Measurements from ENCODE around the gene NAMPT. TPM values are rescaled to one million over a fixed set of nuclear protein-coding genes. Genes with fewer than 3 reads are reported as not detected.
"Not testable (repeated sequence)": the region's sequence is repeated elsewhere in the genome, so short reads cannot be mapped to it uniquely, and the experiment has no call there.

Gene NAMPT
- total RNA-seq, 1 experiment from 2014 or later: 39.7 TPM

DNA sequence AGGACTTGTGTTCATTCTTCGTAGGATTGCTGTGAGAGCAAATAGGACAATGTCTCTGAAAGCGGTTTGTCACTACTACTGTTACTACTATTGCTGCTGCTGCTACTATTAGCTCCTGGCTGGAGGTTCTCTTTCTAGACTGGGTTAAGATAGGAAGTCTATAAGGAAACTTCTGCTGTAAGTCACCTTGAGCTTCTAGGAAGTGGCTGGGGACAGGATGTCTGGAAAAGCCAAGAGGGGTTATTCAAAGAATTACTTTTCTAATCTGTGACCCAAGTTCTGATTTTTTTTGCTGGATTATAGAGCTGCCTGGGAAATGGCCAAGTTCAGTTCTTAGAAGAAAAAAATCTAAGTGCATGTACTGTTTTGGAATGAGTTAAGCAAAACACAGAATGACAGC is 62.2 kb downstream of the NAMPT start:
- H3K4me3 ChIP-seq: no peak overlapping the region

DNA sequence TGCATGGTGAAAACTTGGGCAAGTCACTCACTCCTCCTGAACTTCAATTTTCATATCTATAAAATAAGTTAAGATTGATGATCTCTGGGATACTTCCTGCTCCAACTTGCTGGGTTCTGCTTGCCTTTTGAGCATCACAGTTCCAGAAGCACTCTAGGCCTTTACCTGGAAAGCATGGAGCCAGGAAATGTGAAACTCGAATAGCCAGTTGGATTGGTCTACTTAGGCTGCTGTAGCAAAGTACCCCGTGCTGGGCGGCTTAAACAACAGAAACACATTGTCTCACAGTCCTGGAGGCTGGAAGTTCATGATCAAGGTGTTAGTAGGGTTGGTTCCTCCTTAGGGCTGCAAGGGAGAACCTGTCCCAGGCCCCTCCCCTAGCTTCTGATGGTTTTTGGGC is 64.5 kb downstream of the NAMPT start:
- H3K4me3 ChIP-seq: no peak overlapping the region
- no peak for DNase-seq
- H3K9me3 ChIP-seq: no peaks in the 10 kb centered on the region
- no peaks in the 10 kb centered on the region for H3K27me3 ChIP-seq
- no peaks in the 10 kb centered on the region for H3K36me3 ChIP-seq

More for the DNA sequence above, 62.2 kb downstream of the NAMPT start:
- no peaks in the 10 kb centered on the region for H3K36me3 ChIP-seq
- H3K9me3 ChIP-seq: no peaks in the 10 kb centered on the region
- no peak for DNase-seq
- H3K27me3 ChIP-seq: no peaks in the 10 kb centered on the region

DNA sequence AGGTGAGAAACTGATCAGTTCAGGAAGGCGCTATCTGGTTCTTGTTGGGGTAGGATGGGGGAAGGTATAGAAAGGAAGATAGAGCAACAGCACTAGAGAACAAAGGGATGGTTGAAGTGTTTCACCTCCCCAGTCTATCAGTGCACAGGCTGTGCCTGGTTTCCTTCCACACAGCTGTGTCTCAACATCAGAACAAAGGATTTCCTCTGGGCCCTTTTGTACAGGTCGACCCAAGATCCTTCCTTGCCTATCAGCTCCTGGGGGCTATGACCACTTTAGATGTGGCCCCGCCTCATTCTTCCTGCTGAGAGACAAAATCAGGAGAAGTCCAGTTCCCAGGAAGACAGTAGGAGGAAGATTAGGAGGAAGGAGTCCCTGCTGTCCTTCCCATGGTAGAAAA is 65.6 kb downstream of the NAMPT start:
- no peak for DNase-seq
- Histone ChIP-seq H3K27me3 (no peaks in the 10 kb centered on the region), H3K9me3 (no peaks in the 10 kb centered on the region), H3K4me3 (no peak overlapping the region), H3K36me3 (no peaks in the 10 kb centered on the region)

DNA sequence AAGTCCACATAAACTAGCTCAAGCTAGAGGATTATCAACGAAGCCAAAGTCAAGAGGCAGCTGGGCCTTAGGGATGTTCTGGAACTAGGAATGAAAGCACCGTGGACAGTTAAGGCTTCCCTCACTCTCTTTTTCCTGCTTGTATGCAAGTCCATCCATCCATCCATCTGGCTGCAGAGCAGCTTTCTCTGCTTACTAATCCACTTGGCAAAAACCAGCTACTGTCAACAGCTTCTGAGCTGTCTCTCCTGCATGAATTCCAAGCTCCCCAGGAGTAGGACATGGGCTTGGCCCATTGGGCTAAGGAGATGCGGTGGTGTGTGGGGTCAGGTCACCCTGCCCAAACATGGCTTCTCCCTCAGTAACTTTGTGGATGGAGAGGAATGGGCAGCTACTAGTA is 66.2 kb downstream of the NAMPT start:
- no peak overlapping the region for H3K4me3 ChIP-seq
- H3K27me3 ChIP-seq: no peaks in the 10 kb centered on the region
- H3K9me3 ChIP-seq: no peaks in the 10 kb centered on the region
- DNase-seq: peak; percentile 59
- no peaks in the 10 kb centered on the region for H3K36me3 ChIP-seq

DNA sequence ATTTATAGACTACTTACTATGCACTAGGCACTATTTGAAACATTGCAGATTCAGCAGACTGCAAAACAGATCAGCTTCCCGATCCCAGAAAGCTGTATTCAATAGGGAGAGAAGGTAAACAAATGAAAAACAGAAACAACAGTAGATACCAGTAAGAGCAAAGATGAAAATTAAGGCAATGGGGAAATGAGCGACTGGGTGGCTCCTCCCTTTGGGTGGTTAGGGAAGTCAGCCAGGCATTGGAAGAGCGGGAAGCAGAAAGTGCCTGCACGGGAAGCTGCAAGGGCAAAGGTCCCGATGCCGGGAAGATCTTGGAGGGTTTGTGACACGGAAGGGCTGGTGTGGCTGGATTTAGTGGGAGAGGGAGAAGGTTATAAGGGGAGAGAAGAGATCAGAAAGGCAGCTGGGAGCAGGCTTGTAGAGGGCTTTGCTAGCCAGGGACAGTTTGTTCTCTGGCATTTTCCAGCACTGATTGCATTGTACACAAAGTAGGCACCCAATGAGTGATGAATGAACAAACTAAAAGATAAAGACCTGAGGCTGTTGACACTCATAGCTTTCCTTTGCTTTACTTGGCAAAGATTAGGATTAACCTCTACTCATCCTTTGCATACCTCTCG is 67.8 kb downstream of the NAMPT start:
- Histone ChIP-seq H3K36me3 (no peaks in the 10 kb centered on the region), H3K9me3 (no peaks in the 10 kb centered on the region; the same call in 1 of the 2 replicates), H3K4me3 (0 out of 2 replicates have a peak overlapping the region, but pooled peaks have one; percentile 3), H3K27me3 (no peaks in the 10 kb centered on the region)
- DNase-seq: peak; percentile 74

DNA sequence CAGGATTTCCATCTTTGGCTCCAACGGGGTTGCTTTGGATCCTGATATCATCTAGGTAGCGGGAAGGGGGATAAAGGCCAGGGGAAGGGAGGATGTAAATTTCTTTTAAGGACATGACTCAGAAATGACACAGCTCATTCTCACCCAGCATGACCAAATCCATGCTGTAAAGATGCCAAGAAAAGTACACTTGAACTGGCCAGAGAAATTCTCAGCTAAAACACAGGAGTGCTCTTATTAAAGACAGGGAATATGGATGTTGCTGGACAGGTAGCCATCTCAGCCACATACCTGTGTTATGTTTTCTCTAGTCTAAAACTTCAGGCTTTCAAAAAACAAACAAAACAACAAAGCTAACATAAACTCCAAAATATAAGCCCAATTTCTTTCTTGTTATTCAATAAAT is 68.3 kb downstream of the NAMPT start:
- peak; percentile 72 for DNase-seq
- H3K9me3 ChIP-seq: no peaks in the 10 kb centered on the region; the same call in 1 of the 2 replicates
- no peaks in the 10 kb centered on the region for H3K27me3 ChIP-seq
- H3K4me3 ChIP-seq: 0 out of 2 replicates have a peak overlapping the region, but pooled peaks have one; percentile 3
- no peaks in the 10 kb centered on the region for H3K36me3 ChIP-seq

DNA sequence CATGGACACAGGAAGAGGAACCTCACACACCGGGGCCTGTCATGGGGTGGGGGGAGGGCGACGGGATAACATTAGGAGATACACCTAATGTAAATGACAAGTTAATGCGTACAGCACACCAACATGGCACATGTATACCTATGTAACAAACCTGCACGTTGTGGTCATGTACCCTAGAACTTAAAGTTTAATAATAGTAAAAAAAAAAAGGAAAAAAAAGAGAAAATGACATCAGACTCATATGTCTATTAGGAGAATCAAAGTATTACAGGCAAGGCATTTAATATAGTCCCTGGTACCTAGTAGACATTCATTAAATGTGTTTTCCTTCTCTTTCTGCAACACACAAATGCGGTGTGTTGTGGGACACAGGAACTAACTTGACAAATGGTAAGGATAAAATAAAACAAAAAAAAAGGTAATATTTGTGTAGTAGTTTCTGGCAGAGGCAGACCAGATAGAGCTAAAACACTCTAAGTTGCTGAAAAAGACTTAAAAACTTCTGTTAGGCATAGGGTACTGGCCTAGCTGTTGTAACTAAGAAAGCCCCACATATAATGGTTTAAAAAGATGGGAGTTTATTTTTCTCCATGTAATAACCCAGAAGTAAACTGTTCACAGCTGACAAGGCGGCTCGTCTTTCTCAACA is 68.8 kb downstream of the NAMPT start:
- H3K9me3 ChIP-seq: no peaks in the 10 kb centered on the region; the same call in 1 of the 2 replicates
- H3K4me3 ChIP-seq: no peak overlapping the region
- DNase-seq: no peak
- no peaks in the 10 kb centered on the region for H3K27me3 ChIP-seq
- no peaks in the 10 kb centered on the region for H3K36me3 ChIP-seq

DNA sequence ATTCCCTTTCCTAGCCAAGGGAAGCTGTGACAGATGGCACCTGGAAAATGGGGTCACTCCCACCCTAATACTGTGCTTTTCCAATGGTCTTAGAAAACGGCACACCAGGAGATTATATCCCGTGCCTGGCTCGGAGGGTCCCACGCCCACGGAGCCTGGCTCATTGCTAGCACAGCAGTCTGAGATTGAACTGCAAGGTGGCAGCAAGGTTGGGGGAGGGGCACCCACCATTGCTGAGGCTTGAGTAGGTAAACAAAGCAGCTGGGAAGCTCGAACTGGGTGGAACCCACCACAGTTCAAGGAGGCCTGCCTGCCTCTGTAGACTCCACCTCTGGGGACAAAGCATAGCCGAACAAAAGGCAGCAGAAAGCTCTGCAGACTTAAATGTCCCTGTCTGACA is 75.8 kb downstream of the NAMPT start:
- not testable (repeated sequence) for H3K27me3 ChIP-seq, H3K4me3 ChIP-seq, DNase-seq, H3K9me3 ChIP-seq, H3K36me3 ChIP-seq

DNA sequence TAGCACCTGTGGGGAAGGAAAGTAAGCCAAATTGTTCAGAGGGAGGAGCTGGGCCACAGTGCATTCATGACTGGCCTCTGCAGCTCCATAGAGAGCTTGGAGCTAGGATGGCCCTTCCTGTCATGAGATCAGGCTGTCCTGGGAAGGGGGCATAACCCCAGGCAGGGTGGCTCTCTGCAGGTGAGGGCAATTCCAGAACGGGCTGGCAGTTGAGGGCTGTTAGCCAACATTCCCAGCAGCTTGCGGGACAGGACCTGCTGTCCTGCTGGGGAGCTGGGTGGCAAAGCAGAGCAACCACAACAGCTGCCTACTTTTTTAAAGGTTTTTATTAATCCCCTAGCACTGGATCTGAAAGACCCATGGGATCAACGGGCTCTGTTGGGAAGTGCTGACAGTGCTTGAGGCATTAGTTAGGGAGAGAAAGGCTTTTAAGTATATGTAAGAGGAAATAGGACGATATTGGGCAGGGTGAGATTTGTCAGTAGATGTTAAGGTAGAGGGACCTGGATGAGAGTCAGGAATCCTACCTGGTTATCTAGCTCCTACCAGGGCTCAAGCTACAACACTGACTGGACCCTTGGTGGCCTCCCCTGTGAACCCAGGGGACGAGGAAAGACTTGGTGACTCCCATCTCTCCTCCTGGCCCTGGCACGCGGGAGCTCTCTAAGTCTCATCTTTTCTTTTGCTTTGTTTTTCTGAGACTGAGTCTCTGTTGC is 77.8 kb downstream of the NAMPT start:
- DNase-seq: no peak
- H3K9me3 ChIP-seq: no peaks in the 10 kb centered on the region
- no peaks in the 10 kb centered on the region for H3K27me3 ChIP-seq

DNA sequence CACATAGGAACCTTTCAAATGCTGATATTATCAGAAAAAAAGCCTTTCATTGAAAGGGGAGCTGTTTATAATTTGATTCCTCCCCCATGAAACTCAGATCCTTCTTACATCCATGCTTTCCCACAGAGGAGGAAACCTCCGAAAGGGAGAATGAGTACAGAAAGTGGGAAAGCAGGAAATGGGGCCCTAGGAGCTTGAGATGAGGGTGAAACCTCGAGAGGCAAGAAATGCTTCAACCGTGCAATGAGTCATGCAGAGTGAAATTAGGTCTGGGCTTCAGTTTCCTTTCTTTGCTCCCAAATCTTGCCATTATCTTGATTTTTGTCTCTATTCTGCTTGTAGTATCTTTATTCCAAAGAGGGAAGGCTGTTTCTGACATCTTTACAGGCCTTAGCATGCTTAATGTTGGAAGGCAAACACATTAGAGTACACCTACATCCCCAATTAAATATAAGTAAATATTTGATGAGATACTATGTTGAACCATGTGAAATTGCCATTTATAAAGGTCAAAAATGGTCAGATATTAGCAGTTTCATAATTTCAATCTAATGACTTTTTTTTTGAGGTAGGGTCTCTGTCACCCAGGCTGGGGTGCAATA is 79.1 kb downstream of the NAMPT start:
- DNase-seq: no peak
- Histone ChIP-seq H3K36me3 (no peaks in the 10 kb centered on the region), H3K4me3 (no peak overlapping the region), H3K27me3 (no peaks in the 10 kb centered on the region), H3K9me3 (no peaks in the 10 kb centered on the region)

More for the DNA sequence above, 77.8 kb downstream of the NAMPT start:
- no peaks in the 10 kb centered on the region for H3K36me3 ChIP-seq
- no peak overlapping the region for H3K4me3 ChIP-seq

DNA sequence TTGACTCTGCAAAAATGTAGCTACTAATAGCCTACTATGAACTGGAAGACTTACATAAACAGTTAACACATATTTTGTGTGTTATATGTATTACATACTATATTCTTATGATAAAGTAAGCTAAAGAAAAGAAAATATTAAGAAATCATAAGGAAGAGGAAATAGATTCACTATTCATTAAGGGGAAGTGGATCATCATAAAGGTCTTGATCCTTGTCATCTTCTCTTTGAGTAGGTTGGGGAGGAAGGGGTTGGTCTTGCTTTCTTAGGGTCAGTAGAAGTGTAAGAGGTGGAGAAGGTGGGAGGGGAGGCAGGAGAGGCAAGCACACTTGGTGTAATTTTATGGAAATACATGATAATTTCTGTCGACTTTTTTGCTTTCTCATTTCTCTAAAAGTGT is 81.3 kb downstream of the NAMPT start:
- Histone ChIP-seq H3K27me3 (no peaks in the 10 kb centered on the region), H3K9me3 (no peaks in the 10 kb centered on the region), H3K36me3 (no peaks in the 10 kb centered on the region), H3K4me3 (no peak overlapping the region)
- no peak for DNase-seq

DNA sequence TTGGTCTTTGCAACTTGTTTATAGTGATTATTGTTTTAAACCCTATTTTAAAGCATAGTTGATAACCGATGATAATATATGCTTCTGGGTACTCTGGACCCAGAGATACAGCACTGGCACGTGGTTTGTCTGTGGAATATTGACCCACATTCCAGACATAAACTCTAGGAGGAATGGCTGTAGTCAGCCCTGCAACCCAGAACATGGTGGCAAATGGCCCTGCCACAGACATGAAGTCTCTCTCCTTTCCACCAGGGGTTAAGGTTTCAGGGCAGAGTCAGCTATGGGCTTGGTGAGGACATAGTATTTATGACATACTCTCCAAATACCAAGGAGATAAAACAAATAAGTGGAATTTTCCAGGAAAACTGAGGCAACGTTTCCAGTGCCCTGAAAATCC is 83.6 kb downstream of the NAMPT start:
- Histone ChIP-seq H3K4me3 (no peak overlapping the region), H3K27me3 (no peaks in the 10 kb centered on the region), H3K36me3 (no peaks in the 10 kb centered on the region), H3K9me3 (no peaks in the 10 kb centered on the region)
- DNase-seq: no peak

DNA sequence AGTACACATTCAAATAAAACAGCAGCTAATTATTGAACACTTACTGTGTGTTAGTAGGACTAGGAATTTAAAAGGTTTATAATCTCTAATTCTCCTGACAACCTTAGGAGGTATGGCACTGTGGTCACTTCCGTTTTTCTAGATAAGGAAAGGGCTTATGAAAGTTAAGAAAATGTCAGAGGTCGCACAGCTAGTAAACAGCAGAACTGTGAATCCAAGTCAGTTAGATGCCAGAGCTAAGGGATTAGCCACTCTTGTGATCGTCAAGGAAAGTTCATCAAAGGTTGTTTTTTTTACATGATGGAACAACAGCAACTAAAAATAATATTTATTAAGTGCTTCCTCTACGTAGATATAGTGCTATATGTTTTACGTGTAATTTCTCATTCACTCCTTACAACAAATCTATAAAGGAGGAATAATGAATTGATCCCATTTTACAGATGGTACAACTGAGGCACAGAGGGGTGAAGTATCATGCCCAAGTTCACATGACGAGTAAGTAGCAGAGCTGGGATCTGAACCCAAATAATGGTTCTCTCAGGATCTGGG is 84.9 kb downstream of the NAMPT start:
- no peak overlapping the region for H3K4me3 ChIP-seq
- no peak for DNase-seq
- no peaks in the 10 kb centered on the region for H3K27me3 ChIP-seq

DNA sequence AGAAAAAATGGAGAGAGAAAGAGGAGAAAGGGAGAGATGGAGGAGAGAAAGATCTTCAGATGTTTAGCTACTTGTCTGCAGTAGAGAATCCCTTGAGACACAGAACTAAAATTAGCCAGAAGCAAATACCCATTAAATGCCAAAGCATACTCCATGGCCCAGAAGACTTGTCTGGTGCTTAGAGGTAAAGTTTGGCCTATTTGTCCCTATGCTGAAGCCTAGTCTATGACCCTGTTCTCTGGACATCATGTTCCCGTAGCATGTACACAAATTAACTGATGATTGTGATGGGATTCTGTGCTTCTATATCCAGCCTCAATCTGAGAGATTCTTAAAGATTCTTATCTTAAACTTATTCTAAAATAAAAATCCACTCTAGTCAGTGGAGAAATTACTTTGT is 85.8 kb downstream of the NAMPT start:
- DNase-seq: no peak
- H3K9me3 ChIP-seq: no peaks in the 10 kb centered on the region
- H3K4me3 ChIP-seq: no peak overlapping the region
- H3K36me3 ChIP-seq: no peaks in the 10 kb centered on the region
- no peaks in the 10 kb centered on the region for H3K27me3 ChIP-seq

More for the DNA sequence above, 84.9 kb downstream of the NAMPT start:
- Histone ChIP-seq H3K36me3 (no peaks in the 10 kb centered on the region), H3K9me3 (no peaks in the 10 kb centered on the region)

Data from MG63 (cell line).